NB4 (cell line): Measurements from ENCODE around the gene CHI3L2.

Experiments used
- DNase-seq: peaks from one replicate; pipeline ENCODE4 v3.0.0; 2010; ENCODE audit warnings: low read depth
- H3K4me3 ChIP-seq: one replicate; pipeline ENCODE4 v1.5.1; 2011; ENCODE audit warnings: mild to moderate bottlenecking, low read depth, low read length, moderate library complexity
- MYC ChIP-seq: IDR thresholded peaks from 2 replicates; pipeline ENCODE4 v1.6.1; 2011; ENCODE audit warnings: low read depth, low read length
- POLR2A ChIP-seq: IDR thresholded peaks from 2 replicates; pipeline ENCODE4 v1.6.1; 2011; ENCODE audit warnings: mild to moderate bottlenecking; ENCODE audit not compliant: insufficient read length; ENCODE audit errors: extremely low read depth
- TF ChIP-seq, protein P1 (sequence below): IDR thresholded peaks from one replicate; pipeline ENCODE4 v1.5.1; 2012; ENCODE audit warnings: low read depth, low read length
- TF ChIP-seq, protein P2 (sequence below): IDR thresholded peaks from 2 replicates; pipeline ENCODE4 v1.6.1; 2011; ENCODE audit warnings: low read depth, low read length

Gene CHI3L2

DNA sequence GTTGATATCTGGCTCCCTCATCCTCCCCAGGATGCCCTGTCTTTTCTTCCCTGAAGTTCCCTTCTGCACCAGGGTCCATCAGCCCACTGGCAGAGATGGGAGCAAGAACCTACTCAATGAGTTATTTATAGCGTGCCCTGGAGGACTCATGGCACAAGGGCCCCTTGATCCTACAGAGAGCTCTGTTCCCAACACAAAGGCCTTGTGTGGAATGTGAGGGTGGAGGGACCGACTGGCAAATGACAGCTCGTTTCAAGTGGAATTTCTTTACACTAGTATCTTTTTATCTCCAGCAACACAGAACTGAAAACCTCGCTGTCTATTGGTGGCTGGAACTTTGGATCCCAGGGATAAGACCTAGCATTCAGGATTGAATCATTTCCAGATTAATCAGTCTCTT, 22.4 kb downstream of the CHI3L2 start:
- TF ChIP-seq, protein P1, sequence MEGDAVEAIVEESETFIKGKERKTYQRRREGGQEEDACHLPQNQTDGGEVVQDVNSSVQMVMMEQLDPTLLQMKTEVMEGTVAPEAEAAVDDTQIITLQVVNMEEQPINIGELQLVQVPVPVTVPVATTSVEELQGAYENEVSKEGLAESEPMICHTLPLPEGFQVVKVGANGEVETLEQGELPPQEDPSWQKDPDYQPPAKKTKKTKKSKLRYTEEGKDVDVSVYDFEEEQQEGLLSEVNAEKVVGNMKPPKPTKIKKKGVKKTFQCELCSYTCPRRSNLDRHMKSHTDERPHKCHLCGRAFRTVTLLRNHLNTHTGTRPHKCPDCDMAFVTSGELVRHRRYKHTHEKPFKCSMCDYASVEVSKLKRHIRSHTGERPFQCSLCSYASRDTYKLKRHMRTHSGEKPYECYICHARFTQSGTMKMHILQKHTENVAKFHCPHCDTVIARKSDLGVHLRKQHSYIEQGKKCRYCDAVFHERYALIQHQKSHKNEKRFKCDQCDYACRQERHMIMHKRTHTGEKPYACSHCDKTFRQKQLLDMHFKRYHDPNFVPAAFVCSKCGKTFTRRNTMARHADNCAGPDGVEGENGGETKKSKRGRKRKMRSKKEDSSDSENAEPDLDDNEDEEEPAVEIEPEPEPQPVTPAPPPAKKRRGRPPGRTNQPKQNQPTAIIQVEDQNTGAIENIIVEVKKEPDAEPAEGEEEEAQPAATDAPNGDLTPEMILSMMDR: no peak
- TF ChIP-seq, protein P2, sequence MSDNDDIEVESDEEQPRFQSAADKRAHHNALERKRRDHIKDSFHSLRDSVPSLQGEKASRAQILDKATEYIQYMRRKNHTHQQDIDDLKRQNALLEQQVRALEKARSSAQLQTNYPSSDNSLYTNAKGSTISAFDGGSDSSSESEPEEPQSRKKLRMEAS: no peak
- TF ChIP-seq MYC (no peak), POLR2A (no peak)
- no peak overlapping the region for H3K4me3 ChIP-seq
- DNase-seq: no peak

DNA sequence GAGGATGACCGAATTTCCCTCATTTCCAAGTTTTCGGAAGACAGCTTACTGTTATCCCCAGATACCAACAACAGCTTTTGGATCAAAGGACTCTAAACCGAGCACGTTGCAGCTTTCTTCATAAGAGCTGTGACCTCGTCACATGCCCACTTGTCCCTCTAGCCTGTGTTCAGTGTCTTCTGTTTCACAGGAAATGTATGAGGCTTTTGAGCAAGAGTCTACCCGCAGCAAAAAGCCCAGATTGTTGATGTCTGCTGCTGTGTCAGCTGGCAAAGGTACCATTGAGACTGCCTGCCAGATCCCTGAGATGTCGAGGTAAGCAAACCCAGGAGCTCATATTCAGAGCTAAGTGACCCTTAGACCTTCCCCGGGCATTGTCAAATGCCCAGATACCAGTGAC, 24.1 kb downstream of the CHI3L2 start:
- no peak overlapping the region for H3K4me3 ChIP-seq
- TF ChIP-seq MYC (no peak), POLR2A (no peak)
- TF ChIP-seq, protein P2: no peak
- TF ChIP-seq, protein P1: no peak
- no peak for DNase-seq

DNA sequence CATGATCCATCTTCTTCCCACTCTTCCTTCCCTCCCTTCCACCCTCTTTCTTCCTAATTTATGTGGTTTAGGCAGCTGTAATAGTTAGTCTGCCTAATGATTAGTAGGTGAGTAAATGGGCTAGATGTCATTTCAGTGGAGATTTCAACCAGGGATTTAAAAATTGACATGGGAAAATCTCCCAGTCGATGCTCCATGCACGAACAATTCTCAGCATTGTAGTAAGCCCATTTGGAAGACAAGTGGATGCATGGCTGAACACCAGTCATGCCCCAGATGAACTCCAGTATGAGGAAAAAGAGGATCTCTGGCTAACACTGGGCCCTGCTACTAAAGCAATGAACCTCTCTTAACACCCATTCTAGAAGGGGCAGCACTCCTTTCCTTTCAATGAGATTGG, 25.3 kb downstream of the CHI3L2 start:
- no peak overlapping the region for H3K4me3 ChIP-seq
- no peak for DNase-seq
- TF ChIP-seq, protein P2: no peak
- TF ChIP-seq MYC (no peak), POLR2A (no peak)
- TF ChIP-seq, protein P1: no peak

DNA sequence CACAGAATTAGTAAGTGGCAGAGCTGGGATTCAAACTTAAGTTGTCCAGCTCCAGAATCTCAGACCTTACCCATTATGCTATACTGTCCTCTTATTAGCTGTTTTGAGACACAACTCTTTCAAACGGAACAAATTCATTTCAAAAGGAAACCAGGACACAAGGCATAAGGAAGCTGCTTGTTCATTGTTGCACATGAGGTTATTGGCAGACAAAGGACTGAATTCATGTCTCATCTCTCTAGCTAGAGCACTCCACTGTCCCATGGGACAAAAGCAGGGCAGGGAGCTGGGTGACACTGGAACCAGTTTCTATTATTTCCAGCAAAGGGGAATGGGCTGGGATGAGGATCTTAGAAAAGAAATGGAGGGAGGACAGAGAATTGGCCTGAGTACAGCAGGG, 26.4 kb downstream of the CHI3L2 start:
- H3K4me3 ChIP-seq: no peak overlapping the region
- DNase-seq: no peak
- TF ChIP-seq, protein P1: no peak
- TF ChIP-seq, protein P2: no peak
- TF ChIP-seq MYC (no peak), POLR2A (no peak)

DNA sequence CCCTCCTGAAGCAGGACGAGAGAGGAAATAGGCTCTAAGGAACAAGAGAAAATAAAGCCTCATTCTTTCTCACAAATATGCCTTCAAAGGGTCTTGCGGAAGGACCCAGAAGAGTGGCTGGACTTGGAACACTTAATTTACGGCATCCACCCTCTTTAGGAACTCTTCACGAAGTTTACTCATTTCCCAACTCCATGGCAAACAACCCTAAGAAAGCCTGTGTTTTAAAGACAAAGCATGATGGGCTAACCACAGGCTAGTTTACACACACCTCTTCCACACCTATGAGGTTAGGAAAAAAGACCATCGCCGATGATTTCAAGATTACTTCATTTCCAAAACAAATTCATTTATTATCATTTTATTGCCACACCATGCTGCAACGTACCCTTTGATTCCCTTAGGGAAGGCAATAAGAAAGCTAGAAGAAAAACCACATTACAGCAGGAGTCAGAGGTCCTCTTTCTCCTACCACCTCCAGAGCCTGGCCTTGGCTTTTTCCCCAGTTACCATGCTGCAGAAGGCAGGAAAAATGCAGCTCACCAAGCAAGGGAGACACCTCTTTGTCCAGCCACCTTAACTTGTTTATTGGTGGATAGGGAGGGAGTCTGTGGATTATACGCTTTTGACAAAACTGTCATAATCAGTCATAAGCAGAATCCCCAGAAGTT, 29.6 kb downstream of the CHI3L2 start:
- TF ChIP-seq POLR2A (no peak), MYC (no peak)
- TF ChIP-seq, protein P2: no peak
- TF ChIP-seq, protein P1: no peak
- H3K4me3 ChIP-seq: no peak overlapping the region
- no peak for DNase-seq
